Activated T-helper 2 cell treated with anti-CD3 and anti-CD28 coated beads, Interferon-gamma antibody, Interleukin-2, Interleukin-4, amounts not matched to agents 10 μg/mL and 5 μg/mL and 100 μg/mL, durations not matched to agents 14 hours and 24 hours and 36 hours (primary cell): ENCODE results near the gene NAALADL2. TPM values are rescaled to one million over a fixed set of nuclear protein-coding genes. Genes with fewer than 3 reads are reported as not detected.

Experiments
- DNase-seq: peaks from one replicate; pipeline ENCODE4 v3.0.0; 2021; ENCODE audit warnings: low spot score
- H3K27ac Mint-ChIP-seq: one replicate; pipeline ENCODE4 v1.8.0; 2021; ENCODE audit warnings: mixed read lengths
- H3K27me3 Mint-ChIP-seq: one replicate; pipeline ENCODE4 v1.8.0; 2021; ENCODE audit warnings: low read depth, mixed read lengths
- H3K36me3 Mint-ChIP-seq: one replicate; pipeline ENCODE4 v1.8.0; 2021; ENCODE audit warnings: low read depth, mixed read lengths
- H3K4me1 Mint-ChIP-seq: one replicate; pipeline ENCODE4 v1.8.0; 2021; ENCODE audit warnings: low read depth, mixed read lengths
- H3K4me3 Mint-ChIP-seq: one replicate; pipeline ENCODE4 v1.8.0; 2021; ENCODE audit warnings: low read depth, mild to moderate bottlenecking, moderate library complexity, mixed read lengths
- H3K9me3 Mint-ChIP-seq: one replicate; pipeline ENCODE4 v1.8.0; 2021; ENCODE audit warnings: mixed read lengths
- intact Hi-C: fragments of 100-400 bp; cut with micrococcal nuclease; formaldehyde crosslinking; loops from one replicate; pipeline ENCODE4 v1.15.1; 2023
- total RNA-seq: library from RNA; stranded (reverse); gene quantifications from 2 replicates; pipeline ENCODE4 v1.2.3, GENCODE V29; 2022

The NAALADL2 gene
- total RNA-seq, 1 donor from 2014 or later, result not detected

DNA sequence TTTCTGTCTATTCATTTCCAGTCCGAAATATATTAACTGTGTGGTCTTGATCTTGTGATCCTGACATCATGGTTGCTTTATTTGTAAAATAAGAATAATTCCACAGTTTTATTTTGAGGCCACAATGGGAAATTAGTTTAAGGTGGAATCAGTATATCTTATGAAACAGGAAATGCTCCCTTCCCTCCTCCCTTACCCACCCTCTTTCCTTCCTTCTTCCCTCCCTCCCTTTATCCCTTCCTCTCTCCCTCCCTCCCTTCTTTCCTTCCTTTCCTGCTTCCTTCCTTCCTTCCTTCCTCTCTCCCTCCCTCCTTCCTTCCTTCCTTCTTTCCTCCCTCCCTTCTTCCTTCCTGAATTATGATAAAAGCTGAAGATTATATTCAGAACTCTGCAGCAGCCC, 452.3 kb downstream of the NAALADL2 start:
- no peaks in the 10 kb centered on the region for H3K4me1 Mint-ChIP-seq
- no peaks in the 10 kb centered on the region for H3K9me3 Mint-ChIP-seq
- intact Hi-C loops, result no loop called here
- no peak for DNase-seq
- no peaks in the 10 kb centered on the region for H3K27me3 Mint-ChIP-seq
- no peak overlapping the region for H3K27ac Mint-ChIP-seq
- no peak overlapping the region for H3K4me3 Mint-ChIP-seq
- no peaks in the 10 kb centered on the region for H3K36me3 Mint-ChIP-seq

DNA sequence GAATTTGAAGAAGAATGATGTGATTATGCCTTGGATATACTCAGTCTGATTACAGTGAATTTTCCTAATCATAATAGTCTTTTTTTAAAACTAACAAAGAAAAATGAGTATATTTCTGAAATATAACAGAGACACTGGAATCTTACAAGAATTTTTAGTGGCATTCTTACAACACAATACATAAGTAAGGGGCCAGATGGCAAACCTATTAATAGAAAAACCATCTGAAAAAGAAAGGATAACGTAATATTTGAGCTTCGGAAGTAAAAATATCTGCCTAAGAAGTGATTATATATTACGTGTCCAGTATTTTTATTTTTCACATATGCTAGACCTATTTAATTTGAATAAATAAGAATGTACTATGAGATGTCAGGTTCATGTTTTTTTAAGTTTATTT, 452.8 kb downstream of the NAALADL2 start:
- Mint-ChIP-seq H3K27me3 (no peaks in the 10 kb centered on the region), H3K4me1 (no peaks in the 10 kb centered on the region), H3K36me3 (no peaks in the 10 kb centered on the region), H3K4me3 (no peak overlapping the region), H3K9me3 (no peaks in the 10 kb centered on the region), H3K27ac (no peak overlapping the region)
- DNase-seq, result no peak
- intact Hi-C loops, result no loop called here

DNA sequence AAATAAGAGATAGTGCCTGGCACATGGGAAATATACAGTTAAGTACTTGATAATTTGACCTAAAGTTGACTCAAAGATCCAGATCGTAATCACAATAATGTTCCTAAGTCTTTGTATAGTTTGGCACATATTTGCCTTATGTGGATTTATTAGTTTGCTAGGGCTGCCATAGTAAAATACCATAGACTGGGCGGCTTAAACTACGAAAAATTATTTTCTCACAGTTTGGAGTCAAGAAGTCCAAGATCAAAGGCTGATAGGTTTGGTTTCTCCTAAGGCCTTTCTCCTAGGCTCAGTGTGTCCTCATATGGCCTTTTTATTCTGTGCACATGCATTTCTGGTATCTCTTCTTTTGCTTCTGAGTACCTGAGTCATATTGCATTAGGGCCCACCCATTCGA, 453.7 kb downstream of the NAALADL2 start:
- H3K4me3 Mint-ChIP-seq, result no peak overlapping the region
- H3K36me3 Mint-ChIP-seq, result no peaks in the 10 kb centered on the region
- intact Hi-C loops, result no loop called here
- H3K9me3 Mint-ChIP-seq, result no peaks in the 10 kb centered on the region
- no peaks in the 10 kb centered on the region for H3K4me1 Mint-ChIP-seq
- no peaks in the 10 kb centered on the region for H3K27me3 Mint-ChIP-seq
- DNase-seq, result no peak
- no peak overlapping the region for H3K27ac Mint-ChIP-seq

DNA sequence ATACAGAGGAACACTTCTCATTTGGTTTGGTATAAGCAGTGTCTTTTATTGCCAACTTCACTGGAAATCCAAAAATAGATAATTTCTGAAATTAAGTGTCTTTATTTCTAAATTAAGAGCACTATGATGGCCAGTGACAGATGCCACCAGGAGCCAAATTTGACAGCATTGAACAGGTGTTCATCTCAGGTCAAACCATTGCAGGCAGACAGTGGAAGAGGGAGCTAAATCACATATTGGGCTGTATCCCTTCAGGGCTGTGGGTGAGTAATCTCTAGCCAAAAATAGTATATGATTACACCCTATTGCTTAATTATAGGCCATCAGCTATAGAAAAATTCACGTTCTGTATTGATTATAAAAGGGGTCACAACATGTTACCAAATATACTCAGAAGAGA, 457.7 kb downstream of the NAALADL2 start:
- Mint-ChIP-seq H3K4me1 (no peaks in the 10 kb centered on the region), H3K27me3 (no peaks in the 10 kb centered on the region), H3K27ac (no peak overlapping the region), H3K9me3 (no peaks in the 10 kb centered on the region), H3K4me3 (no peak overlapping the region), H3K36me3 (no peaks in the 10 kb centered on the region)
- DNase-seq, result no peak
- intact Hi-C loops, result no loop called here

DNA sequence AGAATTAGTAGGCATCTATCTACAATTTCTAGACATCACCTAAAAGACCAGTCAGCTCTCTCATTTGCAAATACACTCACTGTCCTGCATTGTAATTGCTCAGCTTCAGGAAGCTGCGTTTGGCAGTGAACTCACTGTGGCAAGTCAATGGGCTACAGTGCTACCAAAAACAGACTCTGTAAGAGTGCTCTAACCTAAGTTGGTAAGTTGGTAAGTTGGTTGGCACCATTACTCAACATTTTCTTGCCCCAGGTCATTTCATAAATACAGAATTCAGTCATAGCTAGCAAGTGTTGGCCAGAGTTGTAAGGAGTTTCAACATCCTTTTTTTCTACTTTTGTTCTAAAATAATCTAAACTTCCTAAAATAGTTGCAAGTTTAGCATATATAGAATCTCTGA, 466.3 kb downstream of the NAALADL2 start:
- Mint-ChIP-seq H3K27me3 (no peaks in the 10 kb centered on the region), H3K27ac (no peak overlapping the region), H3K36me3 (no peaks in the 10 kb centered on the region), H3K9me3 (peaks cover 20% of the 10 kb centered on the region), H3K4me1 (no peaks in the 10 kb centered on the region), H3K4me3 (no peak overlapping the region)
- DNase-seq, result no peak
- intact Hi-C loops, result no loop called here

DNA sequence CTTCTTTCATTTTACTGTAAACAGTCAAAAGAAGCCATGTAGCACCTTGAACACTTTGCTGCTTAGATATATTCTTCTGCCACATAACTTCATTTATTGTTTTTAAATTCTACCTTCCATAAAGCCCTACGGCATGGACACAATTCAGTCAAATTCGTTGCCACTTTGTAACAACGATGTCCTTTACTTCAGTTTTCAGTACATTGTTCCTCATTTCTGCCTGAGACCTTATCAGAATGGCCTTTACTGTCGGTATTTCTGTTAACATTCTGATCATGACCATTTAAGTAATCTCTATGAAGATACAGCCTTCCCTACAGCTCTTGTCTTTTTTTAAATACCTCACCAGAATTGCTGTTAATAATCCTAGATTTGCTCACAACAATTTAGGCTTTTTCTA, 466.9 kb downstream of the NAALADL2 start:
- no peak overlapping the region for H3K27ac Mint-ChIP-seq
- peaks cover 20% of the 10 kb centered on the region for H3K9me3 Mint-ChIP-seq
- no peaks in the 10 kb centered on the region for H3K27me3 Mint-ChIP-seq
- H3K36me3 Mint-ChIP-seq, result no peaks in the 10 kb centered on the region
- no peaks in the 10 kb centered on the region for H3K4me1 Mint-ChIP-seq
- intact Hi-C loops, result no loop called here
- DNase-seq, result no peak
- H3K4me3 Mint-ChIP-seq, result no peak overlapping the region

DNA sequence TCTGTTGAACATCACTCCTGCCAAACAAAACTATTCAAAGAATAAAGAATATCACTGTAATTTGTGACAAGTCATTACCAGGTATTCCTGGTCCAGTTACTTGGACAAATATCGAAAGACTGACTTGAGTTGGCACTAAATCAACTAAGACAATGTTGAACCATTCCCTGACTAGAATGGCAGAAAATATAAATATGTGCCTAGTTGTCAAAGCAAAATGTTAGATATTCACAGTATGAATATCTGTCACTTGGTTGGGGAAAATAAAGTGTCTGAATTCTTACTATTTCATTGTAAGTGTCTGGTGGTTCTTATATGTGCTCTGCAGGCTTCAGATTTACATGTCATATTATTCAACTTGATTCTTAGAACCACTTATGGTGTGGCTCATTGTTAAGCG, 470.2 kb downstream of the NAALADL2 start:
- intact Hi-C loops, result no loop called here
- H3K4me1 Mint-ChIP-seq, result no peaks in the 10 kb centered on the region
- DNase-seq, result no peak
- H3K4me3 Mint-ChIP-seq, result no peak overlapping the region
- no peaks in the 10 kb centered on the region for H3K36me3 Mint-ChIP-seq
- H3K9me3 Mint-ChIP-seq, result peaks cover 20% of the 10 kb centered on the region
- no peak overlapping the region for H3K27ac Mint-ChIP-seq
- H3K27me3 Mint-ChIP-seq, result no peaks in the 10 kb centered on the region

DNA sequence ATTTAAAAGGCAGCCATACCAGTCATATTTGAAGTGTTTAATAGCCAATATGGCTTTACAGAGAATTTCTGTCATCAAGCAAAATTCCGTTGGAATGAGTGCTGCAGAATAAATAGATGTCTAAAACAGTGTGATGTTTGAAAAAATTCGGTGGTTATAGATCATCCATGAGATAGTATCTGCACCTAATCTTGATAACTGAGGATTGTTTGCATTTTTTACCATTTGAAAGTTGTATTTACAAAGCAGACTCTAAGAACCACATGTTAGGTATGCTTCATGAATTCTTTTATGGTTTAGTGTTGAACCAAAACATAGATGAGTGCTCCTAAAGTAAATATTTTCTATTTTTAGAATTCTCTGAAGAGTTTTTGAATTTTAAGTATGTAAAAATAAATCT, 476.1 kb downstream of the NAALADL2 start:
- Mint-ChIP-seq H3K4me1 (no peaks in the 10 kb centered on the region), H3K27ac (no peak overlapping the region), H3K36me3 (no peaks in the 10 kb centered on the region), H3K4me3 (no peak overlapping the region), H3K9me3 (no peaks in the 10 kb centered on the region), H3K27me3 (no peaks in the 10 kb centered on the region)
- intact Hi-C loops, result no loop called here
- no peak for DNase-seq

DNA sequence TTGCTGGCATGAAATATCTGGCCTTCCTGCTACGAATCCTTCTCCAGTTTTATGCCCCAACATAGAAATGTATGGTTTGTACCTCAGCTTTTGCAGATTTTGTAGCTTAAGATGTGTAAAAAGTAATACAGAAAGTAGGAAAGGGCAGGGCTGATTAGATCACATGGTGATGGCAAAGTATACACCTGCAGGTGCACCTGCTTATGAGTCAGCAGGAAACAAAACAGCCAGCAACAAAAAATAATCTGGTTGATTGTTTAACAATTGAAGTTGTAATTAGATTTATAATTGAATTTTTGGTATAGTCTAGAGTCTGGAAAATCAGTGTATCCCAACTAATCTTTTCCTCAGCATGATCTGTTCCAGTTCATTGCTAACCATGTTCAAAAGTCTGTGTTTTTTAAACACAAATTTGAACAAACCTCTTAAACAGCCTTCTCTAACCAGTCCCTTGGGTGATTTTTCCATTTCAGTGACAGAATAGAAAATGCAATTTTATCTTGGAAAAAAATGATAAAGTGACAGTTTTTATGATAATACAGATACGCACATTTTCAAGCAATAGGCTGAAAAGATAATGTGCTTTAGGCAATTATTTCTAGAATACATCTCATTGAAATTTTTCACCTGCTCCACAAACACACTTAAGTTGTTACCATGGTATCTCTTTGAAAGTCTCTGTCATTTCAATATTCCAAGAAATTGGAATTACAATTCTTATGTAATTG, 477.4 kb downstream of the NAALADL2 start:
- no peak overlapping the region for H3K27ac Mint-ChIP-seq
- no peaks in the 10 kb centered on the region for H3K27me3 Mint-ChIP-seq
- no peaks in the 10 kb centered on the region for H3K9me3 Mint-ChIP-seq
- intact Hi-C loops, result no loop called here
- no peak for DNase-seq
- H3K4me1 Mint-ChIP-seq, result no peaks in the 10 kb centered on the region
- no peaks in the 10 kb centered on the region for H3K36me3 Mint-ChIP-seq
- no peak overlapping the region for H3K4me3 Mint-ChIP-seq

DNA sequence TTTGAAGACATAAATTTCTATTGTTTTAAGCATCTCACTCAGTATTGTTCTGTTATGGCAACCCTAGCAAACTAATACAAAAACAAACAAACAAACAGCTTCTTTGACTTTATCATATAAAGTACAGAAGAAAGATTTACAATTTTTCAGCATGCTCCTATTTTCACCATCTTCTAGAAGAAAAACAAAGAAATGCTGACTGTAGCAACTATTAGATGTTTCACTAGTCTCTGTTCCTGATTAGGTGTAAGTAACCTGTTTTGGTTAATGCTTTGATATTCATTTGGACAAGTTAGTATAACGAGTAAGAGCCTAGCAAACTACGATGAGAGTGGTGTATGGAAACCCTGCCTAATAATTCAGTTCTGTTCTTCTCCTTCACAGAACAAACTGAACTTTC, 478.5 kb downstream of the NAALADL2 start:
- Mint-ChIP-seq H3K4me1 (no peaks in the 10 kb centered on the region), H3K27me3 (no peaks in the 10 kb centered on the region), H3K27ac (no peak overlapping the region), H3K4me3 (no peak overlapping the region), H3K36me3 (no peaks in the 10 kb centered on the region), H3K9me3 (no peaks in the 10 kb centered on the region)
- no peak for DNase-seq
- intact Hi-C loops, result no loop called here

DNA sequence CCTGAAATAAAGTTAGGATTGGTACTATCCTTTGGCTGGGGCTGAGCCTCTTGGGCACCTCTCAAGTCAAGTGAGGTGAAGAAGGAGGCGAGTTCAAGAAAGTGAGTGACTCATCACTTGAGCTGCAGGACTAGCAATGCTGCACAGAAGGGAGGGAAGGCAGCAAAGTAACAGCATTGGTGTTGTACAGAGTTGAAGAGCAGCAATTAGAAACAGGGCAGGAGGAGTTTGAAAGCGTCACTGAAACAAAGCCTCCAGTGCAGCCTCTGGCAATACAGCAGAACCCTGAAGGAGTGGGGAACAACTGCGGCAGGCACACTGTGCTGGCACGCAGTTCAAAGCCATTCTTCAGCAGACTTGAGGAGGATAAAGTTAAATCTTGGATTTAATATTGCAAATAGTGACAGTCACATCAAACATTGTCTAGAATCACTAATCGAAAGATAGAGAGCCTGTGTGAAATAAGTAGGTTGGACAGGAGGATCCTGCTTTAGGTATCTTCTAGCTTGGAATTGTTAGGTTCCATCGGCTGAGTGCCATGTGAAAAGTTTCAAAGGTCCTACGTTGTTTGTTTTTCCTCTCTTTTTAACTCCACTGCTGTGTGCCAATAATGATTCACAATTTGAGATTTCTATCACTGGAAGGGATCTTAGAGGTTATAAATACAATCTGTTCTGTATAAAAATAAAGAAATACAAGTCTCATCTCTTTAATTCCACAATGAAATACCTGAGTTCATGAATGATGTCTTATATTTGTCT, 479.8 kb downstream of the NAALADL2 start:
- no peak for DNase-seq
- Mint-ChIP-seq H3K4me3 (no peak overlapping the region), H3K27me3 (no peaks in the 10 kb centered on the region), H3K27ac (no peak overlapping the region), H3K9me3 (no peaks in the 10 kb centered on the region), H3K4me1 (no peaks in the 10 kb centered on the region), H3K36me3 (no peaks in the 10 kb centered on the region)
- intact Hi-C loops, result no loop called here

DNA sequence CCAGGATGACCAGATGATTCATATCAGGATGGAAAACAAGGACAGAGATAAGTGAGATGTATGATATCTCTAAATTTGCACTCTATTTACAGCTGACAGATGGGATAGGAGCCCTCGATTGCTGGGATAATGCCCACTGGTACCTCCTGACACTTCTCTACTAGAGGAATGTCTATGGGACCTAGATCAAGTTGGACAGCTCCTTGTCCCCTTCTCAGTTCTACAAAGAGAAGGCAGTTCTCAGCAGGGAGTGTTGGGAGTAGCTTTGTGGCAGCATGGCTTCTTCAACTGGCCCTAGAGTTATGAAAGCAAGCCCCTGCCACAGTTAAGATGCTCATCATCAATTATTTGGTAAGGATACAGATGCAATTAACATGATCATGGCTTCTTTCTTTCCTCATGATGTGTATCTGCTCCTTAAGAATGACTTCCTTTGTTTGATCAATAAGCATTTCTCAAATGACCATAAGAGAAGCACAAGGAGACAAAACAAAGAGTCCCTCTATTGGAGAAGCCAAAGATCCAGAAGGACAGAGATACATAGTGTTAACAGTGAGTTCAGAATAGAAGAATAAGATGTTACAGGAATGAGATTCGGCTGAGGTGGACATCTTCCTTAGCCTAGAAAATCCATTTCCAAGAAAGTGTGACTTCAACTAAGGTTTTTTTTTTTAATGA, 481.3 kb downstream of the NAALADL2 start:
- Mint-ChIP-seq H3K36me3 (no peaks in the 10 kb centered on the region), H3K4me3 (no peak overlapping the region), H3K9me3 (peaks cover 4% of the 10 kb centered on the region), H3K4me1 (no peaks in the 10 kb centered on the region), H3K27me3 (no peaks in the 10 kb centered on the region), H3K27ac (no peak overlapping the region)
- no peak for DNase-seq
- intact Hi-C loops, result no loop called here

DNA sequence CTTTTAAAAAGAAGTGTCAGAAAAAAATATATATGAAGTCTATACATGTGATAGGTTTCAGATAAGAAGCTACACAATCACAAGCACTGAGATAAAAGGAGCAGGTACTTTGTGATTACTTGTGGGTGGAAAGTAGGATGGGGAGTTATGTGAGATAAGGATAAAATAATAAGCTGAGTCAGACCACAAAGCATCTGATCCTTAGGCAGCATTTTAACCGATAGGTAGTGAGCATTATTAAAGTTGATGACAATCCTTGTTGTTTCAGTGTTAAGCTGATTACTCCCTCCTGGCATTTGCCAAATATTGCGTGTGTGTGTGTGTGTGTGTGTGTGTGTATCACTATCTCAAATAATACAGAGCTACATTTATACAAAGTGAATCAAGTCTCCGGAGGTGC, 483.1 kb downstream of the NAALADL2 start:
- no peaks in the 10 kb centered on the region for H3K4me1 Mint-ChIP-seq
- no peak overlapping the region for H3K4me3 Mint-ChIP-seq
- peaks cover 4% of the 10 kb centered on the region for H3K9me3 Mint-ChIP-seq
- no peaks in the 10 kb centered on the region for H3K27me3 Mint-ChIP-seq
- H3K27ac Mint-ChIP-seq, result no peak overlapping the region
- H3K36me3 Mint-ChIP-seq, result no peaks in the 10 kb centered on the region
- DNase-seq, result no peak
- intact Hi-C loops, result no loop called here
